Measurements from ENCODE around the gene PAX8. TPM values are rescaled to one million over a fixed set of nuclear protein-coding genes. Genes with fewer than 3 reads are reported as not detected.

Gene PAX8
- total RNA-seq, 1 experiment from 2014 or later: 12.6 TPM

- no peak for DNase-seq (ENCODE audit: low read depth)
Measured at GRCh38 chr2:113266431-113266830, 12.3 kb downstream of the PAX8 start.

- DNase-seq (ENCODE audit: low read depth): no peak
Measured at GRCh38 chr2:113264713-113265403, 13.9 kb downstream of the PAX8 start.

- no peak for DNase-seq (ENCODE audit: low read depth)
Measured at GRCh38 chr2:113263546-113263945, 15.2 kb downstream of the PAX8 start.

GRCh38 chr2:113260991-113261390 lies 17.7 kb downstream of the PAX8 start:
- no peak for DNase-seq (ENCODE audit: low read depth)

- DNase-seq (ENCODE audit: low read depth): no peak
Measured at GRCh38 chr2:113258471-113259147, 20.1 kb downstream of the PAX8 start.

GRCh38 chr2:113257516-113258264 lies 21.0 kb downstream of the PAX8 start:
- no peak for DNase-seq (ENCODE audit: low read depth)

- DNase-seq (ENCODE audit: low read depth): no peak
Measured at GRCh38 chr2:113255140-113256070, 23.3 kb downstream of the PAX8 start.

GRCh38 chr2:113253453-113253852 lies 25.3 kb downstream of the PAX8 start:
- peak; percentile 51 for DNase-seq (ENCODE audit: low read depth)

- DNase-seq (ENCODE audit: low read depth): no peak
Measured at GRCh38 chr2:113252047-113252590, 26.6 kb downstream of the PAX8 start.

- peak; percentile 69 for DNase-seq (ENCODE audit: low read depth)
Measured at GRCh38 chr2:113251118-113251517, 27.6 kb downstream of the PAX8 start.

- peak; percentile 78 for DNase-seq (ENCODE audit: low read depth)
Measured at GRCh38 chr2:113248997-113249770, 29.5 kb downstream of the PAX8 start.

- no peak for DNase-seq (ENCODE audit: low read depth)
Measured at GRCh38 chr2:113246606-113247005, 32.1 kb downstream of the PAX8 start.

GRCh38 chr2:113245276-113245711 lies 33.4 kb downstream of the PAX8 start:
- DNase-seq (ENCODE audit: low read depth): no peak

- DNase-seq (ENCODE audit: low read depth): no peak
Measured at GRCh38 chr2:113242327-113242726, 36.4 kb downstream of the PAX8 start.

GRCh38 chr2:113240915-113241911 lies 37.5 kb downstream of the PAX8 start:
- DNase-seq (ENCODE audit: low read depth): peak; percentile 100

GRCh38 chr2:113240150-113240914 lies 38.4 kb downstream of the PAX8 start:
- DNase-seq (ENCODE audit: low read depth): peak; percentile 98

GRCh38 chr2:113238871-113239839 lies 39.6 kb downstream of the PAX8 start:
- DNase-seq (ENCODE audit: low read depth): no peak
